K562 (cell line): ENCODE measurements around the gene MYADML2.

Experiments
- CAMTA2 ChIP-seq: fragments of 250-450 bp; sonication (Bioruptor Pico); conservative IDR thresholded peaks from 2 replicates; pipeline ENCODE4 v1.5.1; 2022
- EZH2 ChIP-seq: IDR thresholded peaks from 2 replicates; pipeline ENCODE4 v1.6.1; 2012; ENCODE audit warnings: low read depth, mild to moderate bottlenecking, inconsistent platforms, low read length, borderline replicate concordance
- FOXP1 ChIP-seq: sonication (generic); formaldehyde crosslinking; IDR thresholded peaks from 2 replicates; pipeline ENCODE4 v1.8.0; 2022; ENCODE audit warnings: mild to moderate bottlenecking, missing genetic modification reagents
- SIN3A ChIP-seq, 2 experiments: fragments of 150-350 bp in 1 of 2; IDR thresholded peaks; 2 replicates each; pipeline ENCODE4 v1.6.1; 2011 to 2016; ENCODE audit warnings: borderline replicate concordance in 2 of 2, low read depth in 2 of 2, low read length in 2 of 2, mild to moderate bottlenecking in 2 of 2, moderate library complexity in 2 of 2; ENCODE audit not compliant: control insufficient read depth in 1 of 2
- YY1 ChIP-seq, 3 experiments: IDR thresholded peaks; 2 replicates each; pipeline ENCODE4 v1.6.1; 2011; ENCODE audit warnings: low read length in 2 of 3, mild to moderate bottlenecking in 2 of 3, moderate library complexity in 2 of 3, borderline replicate concordance in 1 of 3, control low read depth in 1 of 3, low read depth in 1 of 3; ENCODE audit not compliant: insufficient read depth in 3 of 3, insufficient replicate concordance in 2 of 3, control insufficient read depth in 1 of 3, insufficient read length in 1 of 3; ENCODE audit errors: extremely low read depth in 1 of 3

DNA sequence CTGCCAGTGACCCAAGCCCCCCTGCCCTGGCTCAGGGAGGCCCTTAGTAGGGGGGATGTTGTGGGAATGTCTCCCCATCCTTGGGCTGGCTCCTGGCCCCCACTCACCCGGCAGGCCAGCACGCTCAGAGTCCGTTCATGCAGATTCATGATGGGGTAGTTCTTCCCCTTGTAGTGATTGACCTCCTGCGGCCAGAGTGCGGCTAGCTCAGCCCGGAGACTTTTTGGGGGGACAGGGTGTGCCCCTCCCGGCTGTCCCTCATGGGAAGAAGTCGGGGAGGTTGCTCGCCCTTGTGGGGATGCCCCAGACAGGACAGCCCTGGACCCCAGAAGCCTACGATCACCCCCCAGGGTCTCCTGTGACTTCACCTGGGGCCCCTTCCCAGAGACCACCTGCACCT is 41.0 kb downstream of the MYADML2 start:
- TF ChIP-seq EZH2 = no peak
- no peak for TF ChIP-seq YY1 (IDR thresholded peaks at IDR 0.05; ENCODE audit: borderline replicate concordance in 1 of 3, control insufficient read depth in 1 of 3, extremely low read depth in 1 of 3, insufficient read depth in 3 of 3, insufficient read length in 1 of 3, insufficient replicate concordance in 2 of 3, low read depth in 1 of 3, low read length in 2 of 3)
- no peak for TF ChIP-seq CAMTA2 (CRISPR knock-in tag)
- TF ChIP-seq SIN3A (IDR thresholded peaks at IDR 0.05; ENCODE audit: borderline replicate concordance in 2 of 2, control insufficient read depth in 1 of 2, low read depth in 2 of 2, low read length in 2 of 2) = no peak
- no peak for TF ChIP-seq FOXP1 (CRISPR knock-in tag)
